OCI-M2 (cell line): ENCODE results near the gene TEX51.

Experiments used
- DNase-seq: peaks from one replicate; lab custom pipeline; 2025; ENCODE audit not compliant: unreplicated experiment; lab: John Stamatoyannopoulos, UW

The TEX51 gene

DNA sequence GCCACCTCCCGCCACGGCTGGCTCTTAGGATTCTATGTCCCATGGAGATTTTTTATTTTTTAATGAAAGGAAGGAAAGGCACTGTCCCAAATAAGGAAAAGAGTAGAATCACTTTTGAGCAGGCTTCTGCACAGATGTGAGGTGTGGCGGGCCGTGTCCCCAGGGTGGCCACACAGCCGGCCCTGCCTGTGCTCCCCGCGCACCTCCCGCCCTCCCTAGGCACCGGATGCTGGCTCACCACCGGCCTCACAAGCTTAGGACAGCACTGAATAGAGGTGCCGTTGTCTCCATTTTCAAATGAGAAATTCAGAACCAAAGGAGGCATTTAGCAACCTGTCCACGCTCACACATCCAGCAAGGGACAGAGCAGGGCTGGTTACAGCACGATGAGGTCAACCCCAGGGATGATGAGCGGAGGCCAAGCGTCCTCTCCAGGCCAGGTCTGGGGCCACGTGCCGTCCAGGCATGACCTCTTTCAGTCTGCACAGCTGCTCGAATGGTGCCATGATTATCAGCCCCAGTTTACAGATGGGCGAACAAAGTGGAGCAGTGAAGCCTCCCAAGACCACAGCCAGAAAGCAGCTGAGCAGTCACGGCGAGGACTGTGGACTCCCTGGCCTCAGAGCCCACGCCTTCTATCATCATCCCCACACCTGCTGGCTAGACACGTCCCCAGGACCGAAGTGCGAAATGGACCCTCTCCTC, 20.7 kb upstream of the TEX51 start:
- DNase-seq = no peak

DNA sequence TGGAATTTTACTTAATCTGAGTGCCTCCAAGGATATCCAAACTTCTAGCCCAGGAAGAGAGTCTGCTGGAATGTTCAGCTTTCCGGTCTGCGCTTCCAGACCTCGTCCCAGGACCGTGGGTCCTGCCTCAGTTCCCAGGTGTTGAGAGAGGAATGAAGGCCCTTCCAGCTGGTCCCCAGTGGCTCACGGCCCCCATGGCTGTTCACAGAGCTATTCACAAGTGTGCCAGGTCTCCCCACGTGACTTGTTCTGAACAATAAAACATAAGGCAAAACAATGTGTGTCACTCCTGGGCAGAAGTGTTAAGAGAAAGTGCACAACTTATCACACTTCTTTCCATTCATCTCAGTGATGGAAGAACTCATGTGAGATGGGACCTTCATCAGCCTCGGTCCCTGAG, 20.1 kb upstream of the TEX51 start:
- DNase-seq = no peak

DNA sequence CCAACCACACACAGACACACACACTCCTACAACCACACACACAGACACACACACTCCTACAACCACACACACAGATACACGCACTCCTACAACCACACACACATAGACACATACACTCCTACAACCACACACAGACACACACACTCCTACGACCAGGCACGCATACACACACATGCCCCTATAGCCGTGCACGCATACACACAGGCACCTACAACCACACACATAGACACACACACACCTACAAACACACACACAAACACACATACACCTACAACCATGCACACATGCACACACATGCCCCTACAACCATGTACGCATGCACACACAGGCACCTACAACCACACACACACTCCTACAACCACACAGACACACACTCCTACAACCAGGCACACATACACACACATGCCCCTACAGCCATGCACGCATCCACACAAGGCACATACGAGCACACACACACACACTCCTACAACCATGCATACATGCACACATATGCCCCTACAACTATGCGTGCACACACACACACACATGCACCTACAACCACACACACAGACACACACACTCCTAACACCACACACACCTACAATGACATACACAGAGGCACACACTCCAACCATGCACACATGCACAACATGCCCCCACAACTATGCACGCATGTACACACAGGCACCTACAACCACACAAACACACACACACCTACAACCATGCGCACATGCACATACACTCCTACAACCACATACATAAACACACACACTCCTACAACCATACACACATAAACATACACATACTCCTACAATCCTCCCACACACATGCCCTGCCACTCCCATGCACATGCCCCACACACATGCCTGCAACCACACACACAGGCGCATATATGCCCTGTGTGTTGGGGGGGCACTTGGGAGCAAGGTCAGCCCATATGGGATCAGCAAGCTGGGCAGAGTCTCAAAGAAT, 19.1 kb upstream of the TEX51 start:
- no peak for DNase-seq

DNA sequence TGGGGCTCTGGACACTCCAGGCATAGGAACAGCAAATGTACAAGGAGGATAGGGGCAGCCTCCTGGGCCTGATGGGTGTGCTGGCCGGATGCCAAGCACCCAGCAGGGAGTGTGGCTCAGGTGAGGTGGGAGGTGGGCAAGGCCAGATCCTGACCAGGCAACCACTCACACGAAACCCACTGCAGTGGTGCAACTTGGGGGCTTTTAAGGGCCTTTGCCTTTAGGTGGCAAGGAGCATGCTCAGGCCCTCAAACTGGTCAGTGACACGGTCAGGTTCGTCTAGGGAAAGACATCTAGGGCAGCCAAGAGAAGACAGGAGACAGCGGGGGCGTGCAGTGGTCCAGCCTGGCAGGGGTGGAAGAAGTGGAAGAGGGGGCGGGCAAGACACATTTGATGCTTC, 18.4 kb upstream of the TEX51 start:
- DNase-seq = no peak

DNA sequence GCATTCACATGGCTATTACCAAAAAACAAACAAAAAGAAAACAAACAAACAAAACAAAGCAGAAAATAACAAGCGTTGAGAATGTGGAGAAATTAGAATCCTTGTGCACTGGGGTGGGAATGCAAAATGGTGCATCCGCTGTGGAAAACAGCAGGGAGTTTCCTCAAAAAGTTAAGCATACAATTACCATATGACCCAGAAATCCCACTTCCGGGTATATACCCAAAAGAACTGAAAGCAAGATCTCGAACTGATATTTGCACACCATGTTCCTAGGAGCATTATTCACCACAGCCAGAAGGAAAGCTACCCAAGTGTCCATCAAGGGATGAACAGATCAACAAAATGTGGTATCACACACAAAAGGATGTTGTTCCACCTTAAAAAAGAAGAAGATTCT, 17.9 kb upstream of the TEX51 start:
- no peak for DNase-seq

DNA sequence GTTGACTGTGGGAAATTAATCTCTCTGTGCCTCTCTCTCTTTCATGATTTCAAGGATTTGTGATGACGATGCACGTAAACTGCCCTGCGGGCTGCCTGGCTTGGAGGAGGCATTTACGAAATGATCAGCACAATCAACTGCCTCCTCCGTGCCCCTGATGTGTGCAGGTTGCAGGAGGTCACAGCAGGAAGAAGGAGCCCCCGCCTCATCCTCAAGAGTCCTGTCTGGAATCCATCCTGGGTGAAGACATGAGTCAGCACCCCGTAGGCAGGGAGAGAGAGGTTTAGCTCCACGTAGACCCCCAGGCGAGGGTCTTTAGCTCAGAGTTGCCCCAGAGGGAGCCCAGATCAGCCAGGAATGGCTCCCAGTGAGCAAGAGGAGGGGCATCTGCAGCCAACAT, 17.1 kb upstream of the TEX51 start:
- DNase-seq = no peak

DNA sequence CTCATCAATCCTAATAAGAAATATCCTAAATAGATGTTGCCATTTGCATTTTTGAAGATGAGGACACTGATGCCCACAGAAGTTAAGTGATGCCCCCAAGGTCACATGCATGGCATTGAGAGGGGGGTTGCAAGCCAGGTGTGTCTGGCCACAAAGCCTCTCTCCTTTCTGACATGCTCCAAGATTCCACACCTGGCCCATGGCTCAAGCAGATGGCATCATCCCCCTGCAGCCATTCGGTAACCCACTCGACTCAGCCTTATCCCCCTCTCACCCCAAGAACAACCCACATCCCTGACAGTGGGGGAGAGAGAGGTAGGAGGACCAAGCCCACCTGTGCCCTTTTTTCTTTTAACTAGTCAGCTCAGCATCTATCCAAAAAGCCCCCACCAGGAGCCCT, 16.5 kb upstream of the TEX51 start:
- no peak for DNase-seq

DNA sequence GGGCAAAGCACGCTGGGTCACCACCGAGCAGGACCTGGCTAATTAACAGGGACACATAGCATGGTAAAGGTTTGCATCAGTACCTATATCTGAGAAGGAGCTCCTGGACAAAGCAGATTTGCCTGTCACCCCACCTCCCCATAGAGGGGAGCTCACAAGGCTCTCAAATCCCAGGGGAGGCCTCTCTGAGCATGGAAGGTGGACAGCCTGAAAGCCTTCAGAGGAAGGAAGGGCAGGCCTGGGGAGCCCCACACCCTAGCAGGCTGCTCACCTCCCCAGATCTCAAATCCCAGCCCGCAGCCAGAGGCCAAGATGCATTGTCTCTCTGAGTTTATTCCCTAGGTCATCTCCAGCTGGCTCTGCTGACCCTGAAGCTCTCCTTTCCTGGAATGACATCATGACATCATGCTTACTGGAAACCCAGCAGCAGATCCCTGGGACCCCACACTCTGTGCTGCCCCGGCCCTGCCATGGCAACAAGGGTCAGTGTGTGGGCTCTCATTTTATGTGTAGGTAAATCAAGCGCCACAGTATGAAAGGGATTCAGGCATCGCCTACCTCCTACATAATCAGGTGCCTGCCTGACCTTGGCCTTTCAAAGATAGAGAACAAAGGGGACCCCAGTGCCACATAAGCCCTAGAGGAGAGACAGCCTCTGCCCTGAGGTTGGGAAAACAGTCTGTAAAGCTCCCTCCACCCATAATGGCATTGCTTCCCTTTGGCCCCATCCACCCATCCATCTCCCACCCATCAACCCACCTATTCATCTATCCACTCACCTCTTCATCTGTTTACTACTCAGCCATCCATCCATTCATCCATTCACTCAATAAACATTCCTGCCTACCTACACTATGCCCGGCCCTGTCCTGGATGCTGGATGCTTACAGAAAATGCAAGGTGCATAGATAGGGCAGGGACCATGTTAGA, 15.7 kb upstream of the TEX51 start:
- no peak for DNase-seq

DNA sequence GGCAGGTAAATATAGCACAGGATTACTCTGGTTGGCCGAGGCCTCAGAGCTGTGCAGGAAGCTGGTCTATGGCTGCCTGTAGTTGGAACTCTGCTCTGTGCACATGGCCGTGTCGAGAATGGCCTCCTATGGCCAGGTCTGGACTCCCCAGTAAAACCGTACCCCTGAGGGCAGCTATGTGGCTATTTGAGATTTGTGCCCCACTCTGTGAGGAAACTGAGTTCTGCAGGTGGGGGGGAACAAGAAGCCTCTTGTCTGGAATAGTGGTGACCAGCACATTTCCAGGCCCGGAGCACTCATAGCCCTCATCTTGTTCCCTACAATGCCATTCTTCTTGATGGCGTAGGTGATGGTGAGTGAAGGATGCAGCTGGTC, 15.0 kb upstream of the TEX51 start:
- DNase-seq = no peak

DNA sequence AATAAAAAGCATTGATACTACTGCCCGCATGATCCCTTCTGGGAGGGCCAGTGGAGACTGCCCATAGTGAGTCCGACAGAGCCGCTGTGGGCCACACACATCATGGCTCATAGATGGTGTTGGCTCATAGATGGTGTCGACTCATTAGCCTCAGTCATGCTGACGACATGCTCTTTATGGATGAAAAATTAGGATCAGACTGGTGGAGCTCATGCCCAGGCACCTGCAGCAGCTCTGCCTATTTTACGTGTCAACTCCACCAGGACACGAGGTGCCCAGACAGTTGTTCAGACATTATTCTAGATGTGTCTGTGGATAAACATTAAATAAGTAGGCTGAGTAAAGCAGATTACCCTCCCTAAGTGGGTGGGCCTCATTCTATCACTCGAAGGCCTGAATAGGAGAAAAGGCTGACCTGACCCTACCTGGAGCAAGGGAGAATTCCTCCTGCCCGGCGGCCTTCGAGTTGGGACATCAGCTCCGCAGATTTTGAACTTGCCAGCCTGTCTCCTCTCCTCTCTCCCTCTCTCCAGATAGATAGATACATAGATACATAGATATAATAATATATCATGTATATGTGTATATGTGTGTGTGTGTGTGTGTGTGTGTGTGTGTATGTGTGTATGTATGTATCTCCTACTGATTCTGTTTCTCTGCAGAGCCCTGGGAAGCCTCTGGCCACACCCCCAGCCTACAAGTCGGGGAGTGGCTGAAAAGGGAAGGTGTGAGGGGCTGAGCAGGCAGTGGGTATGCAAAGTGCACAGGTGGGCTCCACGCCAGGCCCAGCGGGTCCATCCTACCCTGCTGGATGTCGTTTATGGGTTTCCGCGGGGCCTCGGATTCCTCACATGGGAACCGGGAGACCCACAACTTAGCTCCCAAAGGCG, 13.6 kb upstream of the TEX51 start:
- no peak for DNase-seq

DNA sequence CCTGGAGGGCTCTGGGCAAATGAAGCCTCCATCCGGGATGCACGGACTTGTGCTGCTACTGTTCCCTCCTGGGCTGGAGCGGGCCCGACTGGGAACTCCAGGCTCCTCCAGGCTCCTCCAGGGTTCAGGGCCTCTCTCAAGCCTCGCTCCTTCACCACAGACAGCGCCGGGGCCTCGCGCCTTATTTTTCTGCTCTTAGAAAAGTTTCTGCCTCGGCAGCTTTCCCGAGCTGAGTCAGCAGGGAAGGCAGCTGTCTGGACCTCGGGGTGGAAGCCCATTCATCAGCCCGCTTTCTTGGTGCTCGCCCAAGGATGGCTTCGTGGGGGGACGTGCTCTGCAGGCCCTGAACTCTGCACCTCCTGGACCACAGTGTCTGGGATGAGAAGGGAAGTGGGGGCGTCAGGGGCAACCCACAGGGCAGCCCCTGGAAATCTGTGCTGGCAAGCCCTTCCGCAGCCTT, 12.9 kb upstream of the TEX51 start:
- no peak for DNase-seq

DNA sequence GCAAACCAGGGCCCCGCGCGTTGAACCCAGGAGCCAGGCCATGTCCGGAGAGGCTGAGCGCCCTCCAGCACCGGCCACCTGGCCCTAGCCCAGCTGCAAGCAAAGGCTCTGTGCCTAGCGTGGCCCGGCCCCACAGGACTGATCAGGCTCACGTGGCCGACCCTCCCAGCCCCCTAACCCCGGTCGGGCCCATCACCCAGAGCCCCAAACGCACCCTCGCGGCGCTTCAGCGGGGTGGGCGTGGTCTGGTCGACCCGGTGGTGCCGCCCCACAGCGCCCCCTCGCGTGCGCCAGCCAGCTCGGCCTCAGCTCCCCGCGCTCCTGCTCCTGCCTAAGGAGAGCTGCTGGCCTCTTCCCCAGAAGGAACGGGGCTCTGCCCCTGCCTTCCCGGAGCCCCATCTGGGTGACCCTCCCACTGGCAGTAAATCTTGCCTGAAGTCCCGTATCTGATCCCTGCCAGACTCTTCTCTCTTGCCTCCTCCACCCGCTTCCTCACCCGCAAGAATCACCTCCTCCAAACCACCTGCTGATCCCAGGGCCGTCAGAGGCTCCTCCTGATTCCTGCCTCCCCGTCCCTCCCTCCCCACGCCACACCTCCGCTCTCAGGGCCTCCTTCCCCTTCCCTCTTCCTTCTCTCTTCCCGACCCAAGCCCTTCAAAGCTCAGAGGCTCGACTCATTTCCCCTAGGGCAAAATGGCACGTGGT, 12.3 kb upstream of the TEX51 start:
- DNase-seq = no peak

DNA sequence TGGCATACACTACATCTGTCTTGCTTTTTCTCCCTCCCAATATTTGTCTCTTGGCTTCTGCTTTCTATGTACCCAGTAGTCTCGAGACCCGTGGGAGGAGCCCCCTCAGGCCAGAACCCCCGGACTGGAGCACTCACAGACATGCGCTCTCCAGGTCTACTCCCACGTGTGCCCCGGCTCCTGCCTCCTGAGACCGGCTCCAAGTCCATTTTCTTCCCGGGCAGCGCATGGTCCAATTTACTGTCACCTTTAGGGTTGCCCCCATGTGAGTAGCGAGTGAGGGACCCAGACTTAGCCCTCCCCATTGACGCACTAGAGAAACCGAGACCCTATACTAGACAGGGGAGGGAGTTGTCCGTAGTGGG, 11.8 kb upstream of the TEX51 start:
- no peak for DNase-seq

DNA sequence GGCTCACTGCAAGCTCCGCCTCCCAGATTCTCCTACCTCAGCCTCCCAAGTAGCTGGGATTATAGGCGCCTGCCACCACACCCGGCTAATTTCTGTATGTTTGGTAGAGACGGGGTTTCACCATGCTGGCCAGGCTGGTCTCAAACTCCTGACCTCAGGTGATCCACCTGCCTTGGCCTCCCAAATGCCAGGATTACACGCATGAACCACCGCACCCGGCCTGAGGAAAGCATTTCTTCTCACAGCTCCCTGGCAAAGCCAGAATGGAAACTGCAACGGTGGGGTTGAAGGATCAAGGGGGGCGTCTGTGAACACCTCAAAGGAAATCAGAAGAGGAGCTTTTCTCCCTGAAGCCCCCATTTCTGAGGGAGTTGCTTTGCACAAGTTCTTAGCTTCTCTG, 11.2 kb upstream of the TEX51 start:
- no peak for DNase-seq

DNA sequence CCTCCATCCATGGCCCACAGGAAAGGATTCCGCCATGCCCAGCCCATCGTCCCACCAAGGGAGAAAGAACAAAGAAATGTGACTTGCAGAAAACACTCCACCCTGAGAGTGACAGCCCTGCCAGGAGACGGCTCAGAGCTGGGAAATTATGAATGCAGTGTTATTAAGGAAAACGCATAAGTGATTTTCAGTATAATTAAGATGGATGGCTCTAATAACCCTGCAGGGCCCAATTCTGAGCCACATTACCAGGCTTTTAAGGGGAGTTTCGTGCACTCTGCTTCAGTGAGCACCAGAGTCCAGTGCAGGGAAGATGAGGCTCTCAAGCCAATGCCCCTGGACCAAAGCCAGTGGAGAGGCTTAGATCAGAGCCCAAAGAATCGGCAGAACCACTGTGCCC, 10.6 kb upstream of the TEX51 start:
- DNase-seq = no peak

DNA sequence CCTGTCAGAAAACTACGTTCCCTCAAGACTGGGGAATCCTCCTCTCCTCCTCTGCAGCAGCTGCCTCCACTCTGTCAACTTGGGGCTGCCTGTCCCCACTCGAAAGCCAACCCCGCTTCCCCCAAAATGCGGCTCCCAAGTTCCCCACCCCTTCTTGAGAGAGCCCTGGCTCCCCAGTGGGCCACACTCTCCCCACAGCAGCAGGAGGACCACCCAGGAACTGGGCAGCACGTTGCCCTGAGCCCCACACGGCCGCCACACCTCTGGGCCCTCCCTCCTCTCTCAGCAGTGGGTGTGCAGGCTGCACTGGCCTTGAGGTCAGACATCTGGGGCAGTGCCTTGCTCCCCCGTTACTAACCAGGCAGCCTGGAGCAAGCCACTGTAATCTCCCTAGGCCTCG, 9.6 kb upstream of the TEX51 start:
- no peak for DNase-seq

DNA sequence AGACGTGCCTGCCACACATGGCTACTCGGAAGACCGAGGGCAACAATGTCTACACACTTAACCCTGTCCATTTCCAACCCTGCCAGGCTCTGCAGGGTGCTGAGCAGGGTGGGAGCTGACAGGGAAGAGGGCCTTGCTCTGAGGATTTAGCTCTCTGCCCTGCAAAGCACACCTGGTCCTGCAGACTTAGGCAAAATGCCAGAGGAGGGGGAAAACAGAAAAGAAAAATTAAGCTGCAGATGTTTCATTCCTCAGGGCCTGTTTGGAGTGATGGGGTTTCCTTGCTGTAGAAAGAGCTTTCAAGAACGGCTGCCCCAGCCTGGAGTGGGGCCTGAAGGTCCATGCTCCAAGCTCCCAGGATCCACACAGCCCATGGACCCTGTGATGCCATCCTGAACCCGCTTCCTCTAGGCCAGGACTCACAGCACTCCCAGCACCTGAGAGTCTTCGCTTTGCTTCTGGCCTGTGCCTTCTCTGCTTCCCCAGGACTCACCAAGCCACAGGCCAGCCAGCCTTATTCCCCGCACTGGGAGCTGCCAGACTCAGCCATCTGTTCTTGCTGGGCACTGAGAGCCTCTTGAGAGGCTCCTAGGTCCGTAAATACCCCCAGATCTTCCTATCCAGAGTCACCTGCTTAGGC, 9.1 kb upstream of the TEX51 start:
- DNase-seq = no peak

DNA sequence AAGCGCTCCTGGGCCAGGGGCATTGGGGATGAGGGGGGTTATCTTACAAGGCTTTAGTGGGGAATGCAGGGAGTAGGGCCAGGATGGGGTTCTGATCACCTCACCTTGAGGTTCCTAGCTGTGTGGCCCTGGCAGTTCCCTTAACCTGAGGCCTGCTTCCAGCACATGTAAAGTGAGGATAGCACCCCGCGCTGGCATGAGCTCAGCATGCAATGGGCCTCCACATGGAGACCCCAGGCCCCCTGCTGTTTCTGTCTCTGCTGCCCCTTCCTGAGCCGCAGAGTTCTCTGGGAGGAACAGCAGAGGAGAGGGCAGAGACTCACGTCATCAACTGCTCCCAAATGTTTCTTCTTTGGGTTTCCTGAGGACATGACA, 8.6 kb upstream of the TEX51 start:
- no peak for DNase-seq
